Rectal smooth muscle tissue (tissue), 1 donor: ENCODE data around the gene CASR.

Source experiments
- H3K27ac ChIP-seq: one replicate; pipeline ENCODE4 v1.7.0; 2013; ENCODE audit warnings: low read depth, low read length, inconsistent platforms
- H3K27me3 ChIP-seq: one replicate; pipeline ENCODE4 v1.7.0; 2013; ENCODE audit warnings: low read length; ENCODE audit not compliant: control insufficient read depth, insufficient read depth
- H3K36me3 ChIP-seq: one replicate; pipeline ENCODE4 v1.7.0; 2013; ENCODE audit warnings: low read length; ENCODE audit not compliant: control insufficient read depth, insufficient read depth
- H3K4me1 ChIP-seq: one replicate; pipeline ENCODE4 v1.7.0; 2013; ENCODE audit warnings: low read length; ENCODE audit not compliant: control insufficient read depth, insufficient read depth
- H3K4me3 ChIP-seq: one replicate; pipeline ENCODE4 v1.7.0; 2013; ENCODE audit warnings: low read length
- H3K9ac ChIP-seq: one replicate; pipeline ENCODE4 v1.7.0; 2013; ENCODE audit warnings: low read length

The CASR gene

DNA sequence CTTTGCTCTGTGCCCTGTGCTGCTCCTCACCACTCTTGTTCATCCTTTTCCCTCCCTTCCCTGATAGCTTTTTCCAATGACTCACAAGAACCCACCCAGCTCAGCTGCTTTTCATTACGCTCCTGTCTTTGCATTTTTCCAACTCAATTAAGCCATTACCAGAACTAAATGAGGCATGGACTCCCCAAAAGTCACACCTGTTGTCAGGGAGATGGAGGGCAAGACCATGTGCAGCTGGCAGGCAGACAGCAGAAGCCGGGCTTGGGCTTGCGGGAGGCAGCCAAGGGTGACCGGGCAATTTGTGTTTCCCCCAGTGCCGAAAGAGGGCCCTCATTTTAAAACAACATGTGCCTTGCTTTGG lies 64.3 kb downstream of the CASR start:
- Histone ChIP-seq H3K4me3 (no peak overlapping the region), H3K9ac (no peak overlapping the region), H3K27ac (no peak overlapping the region), H3K4me1 (no peaks in the 10 kb centered on the region), H3K27me3 (no peaks in the 10 kb centered on the region), H3K36me3 (no peaks in the 10 kb centered on the region)

DNA sequence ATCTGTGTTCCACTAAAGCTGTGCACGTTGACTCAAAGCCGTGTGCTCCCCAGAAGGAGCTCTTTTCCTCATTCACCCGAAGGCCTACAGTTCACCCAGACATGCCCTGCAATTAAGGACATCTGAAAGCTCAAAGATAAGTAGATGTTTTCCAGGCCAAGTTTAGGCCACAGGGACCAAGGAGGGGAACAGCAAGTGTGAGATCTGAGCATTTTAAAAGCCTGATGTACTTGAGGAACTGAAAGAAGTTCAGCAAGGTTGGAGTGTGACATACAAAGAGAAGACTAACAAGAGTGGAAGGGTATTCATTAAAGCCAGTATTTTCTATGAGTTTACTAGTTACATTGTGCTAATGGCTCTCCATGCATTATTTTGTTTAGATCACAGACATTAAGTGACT lies 68.0 kb downstream of the CASR start:
- Histone ChIP-seq H3K4me3 (no peak overlapping the region), H3K9ac (no peak overlapping the region), H3K4me1 (no peaks in the 10 kb centered on the region), H3K27ac (no peak overlapping the region), H3K27me3 (no peaks in the 10 kb centered on the region), H3K36me3 (no peaks in the 10 kb centered on the region)

GRCh38 chr3:122253581-122253980 lies 70.1 kb downstream of the CASR start:
- no peaks in the 10 kb centered on the region for H3K4me1 ChIP-seq
- no peaks in the 10 kb centered on the region for H3K36me3 ChIP-seq
- H3K9ac ChIP-seq = no peak overlapping the region
- H3K27ac ChIP-seq = no peak overlapping the region
- H3K27me3 ChIP-seq = no peaks in the 10 kb centered on the region
- no peak overlapping the region for H3K4me3 ChIP-seq

- H3K4me1 ChIP-seq = no peaks in the 10 kb centered on the region
- H3K27ac ChIP-seq = no peak overlapping the region
- no peak overlapping the region for H3K4me3 ChIP-seq
- H3K27me3 ChIP-seq = no peaks in the 10 kb centered on the region
- H3K36me3 ChIP-seq = no peaks in the 10 kb centered on the region
- H3K9ac ChIP-seq = no peak overlapping the region
These were observed 72.4 kb downstream of the CASR start for GRCh38 chr3:122255757-122256439.

GRCh38 chr3:122257644-122258364 lies 74.3 kb downstream of the CASR start:
- Histone ChIP-seq H3K27ac (no peak overlapping the region), H3K4me3 (no peak overlapping the region), H3K36me3 (no peaks in the 10 kb centered on the region), H3K4me1 (no peaks in the 10 kb centered on the region), H3K9ac (no peak overlapping the region), H3K27me3 (no peaks in the 10 kb centered on the region)

DNA sequence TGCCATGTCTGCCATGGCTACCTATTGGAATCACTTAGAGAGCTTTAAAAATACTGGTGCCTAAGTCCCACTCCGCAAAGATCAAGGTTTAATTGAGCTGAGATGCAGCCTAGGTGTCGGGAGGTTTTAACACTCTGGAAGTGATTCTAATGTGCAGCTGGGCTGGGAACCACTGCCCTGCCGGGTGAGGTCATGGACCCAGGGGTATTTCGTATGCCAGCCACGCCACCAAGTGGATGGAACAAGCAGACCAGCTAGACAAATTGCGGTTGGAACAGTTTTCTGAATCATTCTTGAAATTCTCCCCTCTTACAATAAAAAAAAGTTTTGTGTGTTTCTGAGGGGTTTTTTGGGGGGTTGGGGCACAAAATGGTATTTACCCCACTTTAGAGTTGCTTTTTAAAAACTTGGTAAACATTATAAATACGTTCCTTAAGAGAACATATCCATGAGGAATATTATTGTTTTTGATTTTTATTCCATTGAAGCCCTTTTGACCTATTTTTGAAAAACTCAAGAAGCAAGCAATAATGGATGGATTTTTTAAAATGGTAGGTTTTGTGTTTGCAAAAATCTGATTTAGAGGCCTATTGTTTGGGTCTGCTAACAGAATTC lies 75.4 kb downstream of the CASR start:
- Histone ChIP-seq H3K36me3 (no peaks in the 10 kb centered on the region), H3K27me3 (no peaks in the 10 kb centered on the region), H3K4me3 (no peak overlapping the region), H3K4me1 (no peaks in the 10 kb centered on the region), H3K27ac (no peak overlapping the region), H3K9ac (no peak overlapping the region)

- Histone ChIP-seq H3K4me1 (no peaks in the 10 kb centered on the region), H3K27me3 (no peaks in the 10 kb centered on the region), H3K36me3 (no peaks in the 10 kb centered on the region), H3K9ac (no peak overlapping the region), H3K27ac (no peak overlapping the region), H3K4me3 (no peak overlapping the region)
These were observed 76.7 kb downstream of the CASR start for GRCh38 chr3:122260206-122260605.

GRCh38 chr3:122263058-122263457 lies 79.6 kb downstream of the CASR start:
- H3K27me3 ChIP-seq = no peaks in the 10 kb centered on the region
- no peaks in the 10 kb centered on the region for H3K4me1 ChIP-seq
- H3K4me3 ChIP-seq = no peak overlapping the region
- no peaks in the 10 kb centered on the region for H3K36me3 ChIP-seq
- H3K27ac ChIP-seq = no peak overlapping the region
- no peak overlapping the region for H3K9ac ChIP-seq

- no peaks in the 10 kb centered on the region for H3K27me3 ChIP-seq
- no peak overlapping the region for H3K4me3 ChIP-seq
- H3K4me1 ChIP-seq = no peaks in the 10 kb centered on the region
- H3K9ac ChIP-seq = no peak overlapping the region
- no peak overlapping the region for H3K27ac ChIP-seq
- H3K36me3 ChIP-seq = no peaks in the 10 kb centered on the region
These were observed 80.6 kb downstream of the CASR start for GRCh38 chr3:122263974-122264588.

DNA sequence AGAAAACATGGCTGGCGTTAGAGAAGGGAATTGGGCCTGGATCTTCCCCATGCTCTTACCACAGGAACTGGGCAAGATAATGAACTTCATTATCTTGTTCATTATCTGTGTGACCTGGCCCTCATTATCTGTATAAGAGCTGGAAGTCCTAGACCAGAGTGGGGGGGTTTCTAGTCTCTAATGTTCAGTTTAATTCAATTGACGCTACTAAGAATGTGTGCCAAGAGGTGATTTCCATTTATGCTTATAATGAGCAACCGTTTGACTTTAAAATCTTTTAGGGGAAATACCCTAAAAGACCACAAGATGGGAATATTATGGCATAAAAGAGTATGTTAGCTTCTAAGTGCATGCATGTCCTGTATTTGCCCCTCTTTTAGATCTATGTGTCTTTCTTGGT lies 82.5 kb downstream of the CASR start:
- Histone ChIP-seq H3K9ac (no peak overlapping the region), H3K4me3 (no peak overlapping the region), H3K36me3 (no peaks in the 10 kb centered on the region), H3K27ac (no peak overlapping the region), H3K27me3 (no peaks in the 10 kb centered on the region), H3K4me1 (no peaks in the 10 kb centered on the region)

GRCh38 chr3:122268257-122269024 lies 85.0 kb downstream of the CASR start:
- no peak overlapping the region for H3K27ac ChIP-seq
- H3K4me3 ChIP-seq = no peak overlapping the region
- no peaks in the 10 kb centered on the region for H3K4me1 ChIP-seq

GRCh38 chr3:122269045-122269444 lies 85.6 kb downstream of the CASR start:
- Histone ChIP-seq H3K27ac (no peak overlapping the region), H3K9ac (no peak overlapping the region), H3K36me3 (no peaks in the 10 kb centered on the region), H3K4me3 (no peak overlapping the region), H3K4me1 (no peaks in the 10 kb centered on the region), H3K27me3 (no peaks in the 10 kb centered on the region)

More at GRCh38 chr3:122268257-122269024, 85.0 kb downstream of the CASR start:
- H3K9ac ChIP-seq = no peak overlapping the region
- H3K27me3 ChIP-seq = no peaks in the 10 kb centered on the region
- H3K36me3 ChIP-seq = no peaks in the 10 kb centered on the region
